ENCODE measurements around the gene SCO2. TPM values are rescaled to one million over a fixed set of nuclear protein-coding genes. Genes with fewer than 3 reads are reported as not detected.
A peak's percentile ranks its signal among the peaks of the same experiment; 100 is the strongest.
"Not testable (repeated sequence)": the region's sequence is repeated elsewhere in the genome, so short reads cannot be mapped to it uniquely, and the experiment has no call there.

Gene SCO2
- total RNA-seq, 1 donor from 2014 or later, result 1.9 TPM

- ATAC-seq (no peak), DNase-seq (ENCODE audit: low spot score) (no peak)
Observed at GRCh38 chr22:50556703-50557102, 31.3 kb upstream of the SCO2 start.

GRCh38 chr22:50553310-50553709 lies 27.9 kb upstream of the SCO2 start:
- DNase-seq (ENCODE audit: low spot score), result no peak

More at GRCh38 chr22:50556703-50557102, 31.3 kb upstream of the SCO2 start:
- intact Hi-C loops (cut with DNase I), result no loop called here

GRCh38 chr22:50551160-50551752 lies 25.9 kb upstream of the SCO2 start:
- ATAC-seq (no peak), DNase-seq (ENCODE audit: low spot score) (no peak)
- intact Hi-C loops (cut with DNase I), result no loop called here

More at GRCh38 chr22:50553310-50553709, 27.9 kb upstream of the SCO2 start:
- intact Hi-C loops (cut with DNase I), result no loop called here
- ATAC-seq, result no peak

- ATAC-seq, result no peak
- no peak for DNase-seq (ENCODE audit: low spot score)
- intact Hi-C loops (cut with DNase I), result no loop called here
Observed at GRCh38 chr22:50550395-50550794, 25.0 kb upstream of the SCO2 start.

GRCh38 chr22:50548921-50549790 lies 23.8 kb upstream of the SCO2 start:
- intact Hi-C loops (cut with DNase I), result no loop called here
- DNase-seq (ENCODE audit: low spot score) (no peak), ATAC-seq (no peak)

GRCh38 chr22:50548040-50548920 lies 22.9 kb upstream of the SCO2 start:
- intact Hi-C loops (cut with DNase I), result no loop called here
- ATAC-seq (no peak), DNase-seq (ENCODE audit: low spot score) (no peak)

GRCh38 chr22:50547263-50547985 lies 22.0 kb upstream of the SCO2 start:
- ATAC-seq, result no peak
- intact Hi-C loops (cut with DNase I), result no loop called here
- DNase-seq (ENCODE audit: low spot score), result no peak

- DNase-seq (ENCODE audit: low spot score) (no peak), ATAC-seq (no peak)
- intact Hi-C loops (cut with DNase I), result no loop called here
Observed at GRCh38 chr22:50546326-50547262, 21.2 kb upstream of the SCO2 start.

- no peak for DNase-seq (ENCODE audit: low spot score)
- intact Hi-C loops (cut with DNase I), result no loop called here
- ATAC-seq, result peak; percentile 4
Observed at GRCh38 chr22:50545522-50546325, 20.3 kb upstream of the SCO2 start, which contains the start of gene KLHDC7B. KLHDC7B (plus strand) TSS chr22:50545899; CDS start chr22:50546244, 345 bp downstream.

- intact Hi-C loops (cut with DNase I), result no loop called here
- DNase-seq (ENCODE audit: low spot score) (no peak), ATAC-seq (no peak)
Observed at GRCh38 chr22:50544746-50545253, 19.4 kb upstream of the SCO2 start.

- ATAC-seq (peak; percentile 48), DNase-seq (ENCODE audit: low spot score) (peak; percentile 84)
- intact Hi-C loops (cut with DNase I), result no loop called here
Observed at GRCh38 chr22:50544078-50544745, 18.8 kb upstream of the SCO2 start.

- DNase-seq (ENCODE audit: low spot score) (peak; percentile 65), ATAC-seq (no peak)
- intact Hi-C loops (cut with DNase I), result no loop called here
Observed at GRCh38 chr22:50542416-50542927, 17.1 kb upstream of the SCO2 start.

- intact Hi-C loops (cut with DNase I); DNase-seq (ENCODE audit: low spot score); ATAC-seq: not testable (repeated sequence)
Observed at GRCh38 chr22:50541667-50542026, 16.2 kb upstream of the SCO2 start.

- no peak for ATAC-seq
- intact Hi-C loops (cut with DNase I), result loop anchor here (1.0 kb wide), 1 partner anchor 15 kb away; the partner anchor contains the start of gene SCO2
- no peak for DNase-seq (ENCODE audit: low spot score)
Observed at GRCh38 chr22:50540381-50540780, 15.0 kb upstream of the SCO2 start.

GRCh38 chr22:50537765-50538164 lies 12.4 kb upstream of the SCO2 start:
- intact Hi-C loops (cut with DNase I), result no loop called here
- ATAC-seq (no peak), DNase-seq (ENCODE audit: low spot score) (no peak)

GRCh38 chr22:50536226-50536625 lies 10.8 kb upstream of the SCO2 start:
- no peak for ATAC-seq
- no peak for DNase-seq (ENCODE audit: low spot score)
- intact Hi-C loops (cut with DNase I), result no loop called here
